Ascending aorta (tissue), 2 donors: ENCODE results near the gene MKRN1. TPM values are rescaled to one million over a fixed set of nuclear protein-coding genes. Genes with fewer than 3 reads are reported as not detected.

Experiments
- DNase-seq, 2 donors: peaks; one replicate each; pipeline ENCODE4 v3.0.0-alpha.2; 2019; ENCODE audit warnings: low spot score in 2 of 2
- H3K27ac ChIP-seq, 2 donors: fragments of 200-600 bp; sonication (generic); one replicate each; pipeline ENCODE4 v1.5.1; 2016 to 2017; ENCODE audit warnings: mild to moderate bottlenecking in 1 of 2
- H3K27me3 ChIP-seq: fragments of 200-600 bp; sonication (generic); one replicate; pipeline ENCODE4 v1.5.1; 2017
- H3K36me3 ChIP-seq, 2 donors: fragments of 200-600 bp; sonication (generic); one replicate each; pipeline ENCODE4 v1.5.1; 2016
- H3K4me1 ChIP-seq, 2 donors: fragments of 200-600 bp; sonication (generic); one replicate each; pipeline ENCODE4 v1.5.1; 2016 to 2017; ENCODE audit warnings: mild to moderate bottlenecking in 1 of 2
- H3K4me3 ChIP-seq, 2 donors: fragments of 200-600 bp; sonication (generic); one replicate each; pipeline ENCODE4 v1.5.1; 2016 to 2017; ENCODE audit warnings: mild to moderate bottlenecking in 1 of 2
- H3K9me3 ChIP-seq, 2 donors: fragments of 200-600 bp; sonication (generic); one replicate each; pipeline ENCODE4 v1.5.1; 2016
- CTCF ChIP-seq, 3 experiments: fragments of 200-600 bp in 2 of 3; fragments of 450-650 bp in 1 of 3; sonication (generic) in 2 of 3; IDR thresholded peaks; one replicate each; pipeline ENCODE4 v1.5.1; 2016 to 2019; ENCODE audit warnings: antibody characterized with exemption in 3 of 3, mild to moderate bottlenecking in 1 of 3, moderate library complexity in 1 of 3
- intact Hi-C: fragments of 100-400 bp; cut with DNase I; formaldehyde crosslinking; loops from one replicate; pipeline ENCODE4 v1.15.1; 2023
- total RNA-seq: library from RNA; depleted of rRNA; stranded (reverse); fragments of >200 nt; gene quantifications from one replicate; pipeline ENCODE4 v1.1.0, GENCODE V29; 2016

Gene MKRN1
- total RNA-seq, 1 donor from 2014 or later = 20.6 TPM

- Histone ChIP-seq H3K4me3 (no peak overlapping the region), H3K9me3 (no peaks in the 10 kb centered on the region), H3K36me3 (no peaks in the 10 kb centered on the region), H3K27me3 (no peaks in the 10 kb centered on the region), H3K4me1 (no peaks in the 10 kb centered on the region), H3K27ac (no peak overlapping the region)
- DNase-seq = no peak
- TF ChIP-seq CTCF (IDR thresholded peaks at IDR 0.05) = no peak
- intact Hi-C loops = no loop called here
Observed at GRCh38 chr7:140439359-140439758, 39.9 kb downstream of the MKRN1 start.

- H3K4me3 ChIP-seq = no peak overlapping the region
- no peak for TF ChIP-seq CTCF (IDR thresholded peaks at IDR 0.05)
- no peaks in the 10 kb centered on the region for H3K36me3 ChIP-seq
- no peaks in the 10 kb centered on the region for H3K27me3 ChIP-seq
- intact Hi-C loops = no loop called here
- no peak overlapping the region for H3K27ac ChIP-seq
- H3K9me3 ChIP-seq = no peaks in the 10 kb centered on the region
- no peak for DNase-seq
- H3K4me1 ChIP-seq = no peaks in the 10 kb centered on the region
Observed at GRCh38 chr7:140435252-140435895, 43.9 kb downstream of the MKRN1 start.

DNA sequence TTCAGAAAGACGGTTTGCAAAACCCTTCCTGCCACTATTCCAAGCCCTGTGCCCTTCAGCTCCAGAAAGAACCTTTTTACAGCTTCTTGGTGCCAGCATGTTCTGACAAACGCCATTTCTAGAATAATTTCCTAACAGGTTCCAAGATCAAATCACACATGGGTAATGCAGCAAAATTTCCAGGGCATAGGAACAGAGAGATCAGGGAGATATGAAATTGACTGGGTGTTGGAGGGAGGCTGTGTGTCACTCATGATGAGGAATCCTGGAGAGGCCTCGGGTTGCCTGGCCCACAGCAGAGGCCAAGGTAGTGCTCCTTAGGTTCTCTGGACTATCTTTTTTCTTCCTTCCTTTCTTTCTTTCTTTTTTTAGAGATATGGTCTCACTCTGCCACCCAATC, 45.9 kb downstream of the MKRN1 start:
- Histone ChIP-seq H3K27me3 (no peaks in the 10 kb centered on the region), H3K36me3 (no peaks in the 10 kb centered on the region), H3K27ac (no peak overlapping the region), H3K4me3 (no peak overlapping the region), H3K4me1 (no peaks in the 10 kb centered on the region), H3K9me3 (no peaks in the 10 kb centered on the region)
- intact Hi-C loops = no loop called here
- TF ChIP-seq CTCF (IDR thresholded peaks at IDR 0.05) = no peak
- no peak for DNase-seq

DNA sequence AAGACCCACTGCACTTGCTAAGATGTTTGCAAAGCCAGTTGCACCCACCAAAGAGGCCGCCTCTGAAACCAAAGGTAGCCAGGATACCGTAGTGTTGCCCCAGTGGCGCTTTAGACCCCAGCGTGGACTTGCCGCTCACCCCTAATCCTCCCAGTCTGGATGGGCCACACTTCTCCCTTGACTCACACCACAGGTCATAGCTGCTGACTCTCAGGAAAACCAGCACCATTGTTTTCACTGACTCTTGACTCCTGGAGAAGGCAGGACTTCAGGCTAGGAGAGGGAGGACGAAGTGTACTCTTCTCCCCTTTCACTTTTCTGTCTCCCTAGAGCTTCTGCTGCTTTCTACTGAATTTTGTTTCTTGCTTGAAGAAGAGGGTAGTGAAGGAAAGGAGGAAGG, 53.2 kb downstream of the MKRN1 start:
- Histone ChIP-seq H3K9me3 (no peaks in the 10 kb centered on the region), H3K27me3 (no peaks in the 10 kb centered on the region), H3K27ac (no peak overlapping the region), H3K36me3 (no peaks in the 10 kb centered on the region), H3K4me1 (no peaks in the 10 kb centered on the region), H3K4me3 (no peak overlapping the region)
- TF ChIP-seq CTCF (IDR thresholded peaks at IDR 0.05) = no peak
- no peak for DNase-seq
- intact Hi-C loops = no loop called here

DNA sequence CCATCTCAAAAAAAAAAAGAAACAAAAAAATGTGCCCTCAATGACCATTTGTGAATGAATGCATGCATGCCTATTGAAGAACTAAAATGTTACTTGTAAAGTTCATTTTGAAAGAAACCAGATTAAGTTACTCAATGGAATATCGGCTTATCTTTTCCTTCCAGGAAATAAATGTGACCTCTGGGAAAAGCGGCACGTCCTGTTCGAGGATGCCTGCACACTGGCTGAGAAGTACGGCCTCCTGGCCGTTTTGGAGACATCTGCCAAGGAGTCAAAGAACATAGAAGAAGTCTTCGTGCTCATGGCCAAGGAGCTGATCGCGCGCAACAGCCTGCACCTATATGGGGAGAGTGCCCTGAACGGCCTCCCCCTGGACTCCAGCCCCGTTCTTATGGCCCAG, 53.6 kb downstream of the MKRN1 start:
- Histone ChIP-seq H3K27me3 (no peaks in the 10 kb centered on the region), H3K36me3 (no peaks in the 10 kb centered on the region), H3K4me3 (no peak overlapping the region), H3K27ac (no peak overlapping the region), H3K4me1 (no peaks in the 10 kb centered on the region), H3K9me3 (no peaks in the 10 kb centered on the region)
- intact Hi-C loops = no loop called here
- TF ChIP-seq CTCF (IDR thresholded peaks at IDR 0.05) = no peak
- no peak for DNase-seq

- H3K9me3 ChIP-seq = no peaks in the 10 kb centered on the region
- H3K36me3 ChIP-seq = no peaks in the 10 kb centered on the region
- TF ChIP-seq CTCF (IDR thresholded peaks at IDR 0.05) = no peak
- H3K27me3 ChIP-seq = no peaks in the 10 kb centered on the region
- H3K27ac ChIP-seq = no peak overlapping the region
- no peak overlapping the region for H3K4me3 ChIP-seq
- H3K4me1 ChIP-seq = no peaks in the 10 kb centered on the region
- intact Hi-C loops = no loop called here
- no peak for DNase-seq
Observed at GRCh38 chr7:140423501-140423900, 55.8 kb downstream of the MKRN1 start.
